IMR-90 (cell line): ENCODE measurements around the gene SMYD1. TPM values are rescaled to one million over a fixed set of nuclear protein-coding genes. Genes with fewer than 3 reads are reported as not detected.

Experiments
- ATAC-seq: fragments of 200-7000 bp; cut with Tn5 transposase; 2 replicates; pipeline ENCODE4 v1.9.1; 2020; ENCODE audit warnings: low read depth, mild to moderate bottlenecking, moderate library complexity
- BruUV-seq: library from RNA; stranded (reverse); fragments of 400-500 nt; replicated peaks from 2 replicates; lab custom pipeline; 2021; lab: Mats Ljungman, UMichigan
- CTCF ChIA-PET: fragments of 300-600 bp; formaldehyde crosslinking; extraction: SDS; loops from one replicate; lab custom pipeline; 2021; ENCODE audit warnings: antibody characterized with exemption; lab: Yijun Ruan, JAX
- POLR2A ChIA-PET: fragments of 300-600 bp; sonication (Branson Sonifier 250); formaldehyde crosslinking; loops from one replicate; lab custom pipeline; 2022; ENCODE audit warnings: antibody characterized with exemption; ENCODE audit not compliant: unreplicated experiment; lab: Charles Lee
- DNase-seq: peaks from one replicate; pipeline ENCODE4 v3.0.0; 2013
- H2AFZ ChIP-seq: replicated peaks from 2 replicates; pipeline ENCODE3; 2013; ENCODE audit warnings: low read length, mild to moderate bottlenecking; ENCODE audit not compliant: poor library complexity
- H2AK5ac ChIP-seq: 2 replicates; pipeline ENCODE4 v1.6.1; 2013; ENCODE audit warnings: low read depth, low read length, inconsistent platforms
- H2AK9ac ChIP-seq: replicated peaks from 2 replicates; pipeline ENCODE3; 2013; ENCODE audit warnings: mild to moderate bottlenecking, low read depth, low read length, moderate library complexity; ENCODE audit not compliant: poor library complexity
- H2BK120ac ChIP-seq: 2 replicates; pipeline ENCODE4 v1.6.1; 2013; ENCODE audit warnings: low read depth, low read length, inconsistent platforms
- H2BK15ac ChIP-seq: 3 replicates; pipeline ENCODE4 v1.6.1; 2013; ENCODE audit warnings: low read depth, low read length, inconsistent platforms
- H2BK20ac ChIP-seq: 2 replicates; pipeline ENCODE4 v1.6.1; 2013; ENCODE audit warnings: low read depth, mild to moderate bottlenecking, inconsistent platforms, low read length, moderate library complexity
- H2BK5ac ChIP-seq: 2 replicates; pipeline ENCODE4 v1.6.1; 2013; ENCODE audit warnings: mild to moderate bottlenecking, low read depth, low read length, inconsistent platforms; ENCODE audit not compliant: poor library complexity, severe bottlenecking
- H3K14ac ChIP-seq: replicated peaks from 2 replicates; pipeline ENCODE4 v1.6.1; 2013; ENCODE audit warnings: low read depth, low read length, inconsistent platforms
- H3K18ac ChIP-seq: 2 replicates; pipeline ENCODE4 v1.6.1; 2013; ENCODE audit warnings: low read depth, low read length, control low read depth
- H3K23ac ChIP-seq: 2 replicates; pipeline ENCODE4 v1.6.1; 2013; ENCODE audit warnings: low read depth, low read length, inconsistent platforms
- H3K27ac ChIP-seq: 2 replicates; pipeline ENCODE4 v1.5.1; 2013; ENCODE audit warnings: mild to moderate bottlenecking, control low read depth, low read length; ENCODE audit not compliant: insufficient read depth
- H3K27me3 ChIP-seq: 2 replicates; pipeline ENCODE4 v1.6.1; 2013; ENCODE audit warnings: low read length; ENCODE audit not compliant: control insufficient read depth, insufficient read depth
- H3K36me3 ChIP-seq: 2 replicates; pipeline ENCODE4 v1.6.1; 2013; ENCODE audit warnings: low read length, mixed read lengths; ENCODE audit not compliant: control insufficient read depth, insufficient read depth
- H3K4ac ChIP-seq: 2 replicates; pipeline ENCODE4 v1.6.1; 2013; ENCODE audit warnings: low read depth, low read length, inconsistent platforms
- H3K4me1 ChIP-seq: 2 replicates; pipeline ENCODE4 v1.6.1; 2013; ENCODE audit warnings: low read length, mixed read lengths; ENCODE audit not compliant: control insufficient read depth, insufficient read depth
- H3K4me2 ChIP-seq: 2 replicates; pipeline ENCODE4 v1.6.1; 2013; ENCODE audit warnings: low read depth, mild to moderate bottlenecking, control low read depth, low read length, moderate library complexity
- H3K4me3 ChIP-seq: 2 replicates; pipeline ENCODE4 v1.5.1; 2013; ENCODE audit warnings: low read depth, mild to moderate bottlenecking, control low read depth, low read length, moderate library complexity; ENCODE audit not compliant: insufficient read depth
- H3K56ac ChIP-seq: 2 replicates; pipeline ENCODE4 v1.6.1; 2013; ENCODE audit warnings: low read length, inconsistent platforms; ENCODE audit not compliant: insufficient read depth; ENCODE audit errors: extremely low read depth
- H3K79me1 ChIP-seq, 2 experiments: 2 replicates each; pipeline ENCODE4 v1.6.1; 2013; ENCODE audit warnings: low read length in 2 of 2, inconsistent platforms in 1 of 2, low read depth in 1 of 2
- H3K9ac ChIP-seq: 2 replicates; pipeline ENCODE4 v1.6.1; 2013; ENCODE audit warnings: low read depth, low read length, control low read depth
- H3K9me1 ChIP-seq: 2 replicates; pipeline ENCODE4 v1.6.1; 2013; ENCODE audit warnings: low read length, inconsistent platforms; ENCODE audit not compliant: insufficient read depth
- H3K9me3 ChIP-seq: 2 replicates; pipeline ENCODE4 v1.6.1; 2013; ENCODE audit warnings: low read length; ENCODE audit not compliant: control insufficient read depth, insufficient read depth
- H4K20me1 ChIP-seq: 2 replicates; pipeline ENCODE4 v1.6.1; 2013; ENCODE audit warnings: low read length, inconsistent platforms; ENCODE audit not compliant: insufficient read depth
- H4K5ac ChIP-seq: 2 replicates; pipeline ENCODE4 v1.6.1; 2013; ENCODE audit warnings: mild to moderate bottlenecking, low read depth, low read length, control low read depth
- H4K8ac ChIP-seq, 2 experiments: 2 replicates each; pipeline ENCODE4 v1.6.1; 2013; ENCODE audit warnings: low read depth in 2 of 2, low read length in 2 of 2, control low read depth in 1 of 2, inconsistent platforms in 1 of 2
- H4K91ac ChIP-seq: 2 replicates; pipeline ENCODE4 v1.6.1; 2013; ENCODE audit warnings: low read depth, low read length, inconsistent platforms; ENCODE audit not compliant: insufficient read depth
- CEBPB ChIP-seq: IDR thresholded peaks from 2 replicates; pipeline ENCODE4 v1.6.1; 2012; ENCODE audit warnings: low read depth, low read length, improper control_type of control experiment
- ELK1 ChIP-seq: fragments of 150-350 bp; IDR thresholded peaks from 2 replicates; pipeline ENCODE4 v1.6.1; 2016; ENCODE audit warnings: low read depth, mild to moderate bottlenecking, low read length, moderate library complexity, borderline replicate concordance
- FOS ChIP-seq: fragments of 150-350 bp; IDR thresholded peaks from 2 replicates; pipeline ENCODE4 v1.6.1; 2016; ENCODE audit warnings: low read depth, low read length
- WGBS, 2 experiments: methylation state at CpG; one replicate each; pipeline versions ENCODE4 v1.1.5 to v1.1.7; 2013; ENCODE audit warnings: missing lambda C conversion rate in 2 of 2; ENCODE audit not compliant: insufficient read length in 1 of 2; ENCODE audit errors: extremely low coverage in 2 of 2; 5-methylcytosine and 5-hydroxymethylcytosine counted together
- dilution Hi-C: fragments of 300-500 bp; cut with HindIII; formaldehyde crosslinking; loops from one replicate; pipeline ENCODE4 v1.14.3; 2018; ENCODE audit warnings: low sequenced_read_pairs; ENCODE audit not compliant: unreplicated experiment
- in situ Hi-C: fragments of 300-500 bp; cut with MboI; formaldehyde crosslinking; loops from 3 replicates; pipeline ENCODE4 v1.14.3; 2019; ENCODE audit warnings: low sequenced_read_pairs, inconsistent platforms, mixed read lengths
- intact Hi-C: fragments of 100-400 bp; cut with micrococcal nuclease; formaldehyde crosslinking; loops from 2 replicates; pipeline ENCODE4 v1.10.0; 2022
- polyA plus RNA-seq, 3 experiments: library from polyadenylated mRNA; depleted of rRNA; stranded (reverse); fragments of >200 nt; gene quantifications; 2 replicates each; pipeline ENCODE4 v1.2.3, GENCODE V29; 2012; ENCODE audit warnings: low replicate concordance in 1 of 3
- total RNA-seq: library from RNA; depleted of rRNA; stranded (reverse); fragments of >200 nt; gene quantifications from 2 replicates; pipeline ENCODE4 v1.2.3, GENCODE V29; 2012

The SMYD1 gene
- total and polyA plus RNA-seq, 2 of the 4 experiments (the other 2 are of a cell fraction) = not detected

DNA sequence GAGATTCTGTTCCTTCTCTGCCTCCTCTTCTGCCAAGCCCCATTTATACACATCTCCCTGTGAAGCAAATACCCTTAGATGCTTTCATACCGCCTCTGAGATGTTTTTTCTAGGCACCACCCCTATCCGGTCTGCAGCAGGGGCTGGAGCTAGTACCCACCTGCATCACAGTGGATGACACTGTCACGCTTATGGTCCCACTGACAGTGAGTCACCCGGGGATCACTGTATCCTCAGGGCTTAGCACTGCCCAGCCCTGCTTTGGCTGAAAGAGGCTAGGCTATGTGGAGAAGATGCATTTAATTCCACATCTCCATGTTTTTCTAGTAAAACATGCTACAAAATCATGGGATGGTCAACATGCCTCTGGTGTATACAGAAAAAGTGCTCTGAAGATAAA, 50.3 kb downstream of the SMYD1 start:
- H4K8ac ChIP-seq = no peak overlapping the region
- no peak overlapping the region for H3K18ac ChIP-seq
- no CpG with 5 or more reads among the region's 4 CpGs for WGBS, 2 experiments
- no peaks in the 10 kb centered on the region for H3K9me3 ChIP-seq
- no peak overlapping the region for H3K23ac ChIP-seq
- H2AFZ ChIP-seq = no peak overlapping the region
- peaks cover 4% of the 10 kb centered on the region for H3K27me3 ChIP-seq
- no peak overlapping the region for H2AK9ac ChIP-seq
- no peak overlapping the region for H3K14ac ChIP-seq
- H2BK20ac ChIP-seq = no peak overlapping the region
- no peak overlapping the region for H3K4ac ChIP-seq
- H4K91ac ChIP-seq = no peak overlapping the region
- no peak overlapping the region for H3K27ac ChIP-seq
- intact Hi-C loops = no loop called here
- no peaks in the 10 kb centered on the region for H3K4me1 ChIP-seq
- TF ChIP-seq CEBPB (no peak), FOS (no peak), ELK1 (no peak)
- no peak overlapping the region for H3K4me3 ChIP-seq
- no peaks in the 10 kb centered on the region for H3K79me1 ChIP-seq
- no peak overlapping the region for H3K9ac ChIP-seq
- DNase-seq (no peak), ATAC-seq (no peak)
- H3K4me2 ChIP-seq = no peak overlapping the region
- H3K36me3 ChIP-seq = no peaks in the 10 kb centered on the region
- no peaks in the 10 kb centered on the region for H3K9me1 ChIP-seq
- ChIA-PET CTCF (no interaction called here), POLR2A (no interaction called here)
- dilution Hi-C loops = no loop called here
- no peak overlapping the region for H2AK5ac ChIP-seq
- H4K5ac ChIP-seq = no peak overlapping the region
- H3K56ac ChIP-seq = no peak overlapping the region
- no TSS peak for BruUV-seq
- H4K20me1 ChIP-seq = no peaks in the 10 kb centered on the region
- no peak overlapping the region for H2BK5ac ChIP-seq
- H2BK120ac ChIP-seq = no peak overlapping the region
- H2BK15ac ChIP-seq = no peak overlapping the region
- in situ Hi-C loops = no loop called here
